Measurements from ENCODE around the gene PATE2.

PATE2 gene

GRCh38 chr11:125728969-125729368, 49.7 kb downstream of the PATE2 start:
- H3K4me3 ChIP-seq (ENCODE audit: low read length) = no peak overlapping the region

More at GRCh38 chr11:125728969-125729368, 49.7 kb downstream of the PATE2 start:
- Histone ChIP-seq H3K9me3 (ENCODE audit: control insufficient read depth, insufficient read depth, low read length) (no peaks in the 10 kb centered on the region), H3K79me2 (ENCODE audit: control insufficient read depth, low read length) (no peaks in the 10 kb centered on the region), H3K4me1 (ENCODE audit: control insufficient read depth, low read length) (no peaks in the 10 kb centered on the region), H3K36me3 (ENCODE audit: control insufficient read depth, low read length) (no peaks in the 10 kb centered on the region), H3K4me2 (ENCODE audit: low read length) (no peak overlapping the region), H3K9me2 (replicated peaks; ENCODE audit: control insufficient read depth, low read length) (no peaks in the 10 kb centered on the region), H4K20me1 (ENCODE audit: control insufficient read depth, insufficient read depth, low read depth, low read length) (no peaks in the 10 kb centered on the region), H3K27ac (ENCODE audit: low read depth, low read length) (no peak overlapping the region), H3K27me3 (ENCODE audit: control insufficient read depth, low read length) (peaks cover 30% of the 10 kb centered on the region; the same call in 1 of the 2 replicates), H3F3A (ENCODE audit: control insufficient read depth, insufficient read depth) (no peaks in the 10 kb centered on the region)
- TF ChIP-seq EZH2phosphoT487 (IDR thresholded peaks at IDR 0.05; ENCODE audit: borderline replicate concordance, low read length) = no peak
- no peak for TF ChIP-seq CTCF (IDR thresholded peaks at IDR 0.05; ENCODE audit: low read depth, low read length, poor library complexity, severe bottlenecking)

Data from DOHH2 (cell line).